Stimulated activated naive CD4-positive, alpha-beta T cell (primary cell): Measurements from ENCODE around the gene ATP6V0E2.

Source experiments
- DNase-seq, 6 experiments: peaks; one replicate each; lab custom pipeline; 2025; lab: John Stamatoyannopoulos, UW

ATP6V0E2 gene

DNA sequence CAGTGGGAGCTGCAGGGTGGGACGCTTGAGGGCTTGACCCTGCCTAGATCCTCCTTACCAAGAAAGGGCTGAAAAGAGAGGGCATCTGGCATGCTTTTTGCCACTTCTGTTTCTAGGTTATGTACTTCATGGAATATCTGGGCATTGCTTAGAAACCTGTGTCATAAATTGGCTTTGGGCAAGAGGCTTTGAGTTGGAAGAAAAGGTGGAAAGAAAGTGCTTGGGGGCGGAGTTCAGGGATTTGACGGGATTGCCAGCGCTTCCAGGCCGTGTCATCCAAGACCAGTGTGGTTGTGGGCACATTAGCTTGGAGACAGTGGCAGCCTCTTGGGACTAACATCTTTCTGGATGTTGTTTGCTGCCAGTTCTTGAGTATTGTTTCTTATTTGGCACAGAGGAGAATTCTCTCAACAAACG, 34.8 kb upstream of the ATP6V0E2 start:
- peak in 1 of 6 experiments; percentile 26 for DNase-seq

DNA sequence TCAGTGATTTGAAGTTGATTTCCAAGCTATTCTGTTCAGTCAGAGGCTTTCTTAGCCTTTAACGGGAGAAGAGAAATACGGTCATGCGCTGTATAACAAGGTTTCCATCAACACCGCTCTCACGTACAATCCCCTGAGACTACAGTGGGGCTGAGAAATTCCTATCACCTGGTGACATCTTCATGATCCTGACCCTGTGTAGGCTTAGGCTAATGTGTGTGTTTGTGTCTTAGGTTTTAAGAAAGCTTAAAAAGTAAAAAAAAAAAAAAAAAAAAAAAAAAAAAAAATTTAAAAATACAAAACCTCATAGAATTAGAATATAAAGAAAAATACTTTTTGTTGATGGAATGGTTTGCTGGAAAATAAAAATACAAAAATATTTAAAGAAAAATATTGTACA, 33.8 kb upstream of the ATP6V0E2 start:
- DNase-seq = no peak

DNA sequence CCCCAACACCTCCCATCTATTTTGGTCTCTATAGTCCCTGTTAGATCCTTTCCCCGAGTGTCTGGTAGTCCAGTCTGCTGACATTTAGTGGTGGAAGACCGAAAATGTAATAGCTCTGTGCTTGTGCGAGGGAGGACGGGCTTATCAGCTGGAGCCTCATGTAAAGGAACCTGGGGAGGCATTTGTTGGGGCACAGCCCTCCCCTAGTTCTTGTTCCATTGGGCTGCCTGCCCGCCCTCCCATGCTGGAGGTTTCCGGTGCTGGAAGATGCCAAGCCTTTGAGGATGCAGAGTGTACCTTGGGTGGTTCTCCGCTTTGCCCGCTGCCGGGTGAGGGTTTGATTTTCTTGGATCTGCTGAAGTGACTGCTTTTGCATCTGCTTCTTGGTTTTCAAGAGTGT, 30.2 kb upstream of the ATP6V0E2 start:
- no peak for DNase-seq

DNA sequence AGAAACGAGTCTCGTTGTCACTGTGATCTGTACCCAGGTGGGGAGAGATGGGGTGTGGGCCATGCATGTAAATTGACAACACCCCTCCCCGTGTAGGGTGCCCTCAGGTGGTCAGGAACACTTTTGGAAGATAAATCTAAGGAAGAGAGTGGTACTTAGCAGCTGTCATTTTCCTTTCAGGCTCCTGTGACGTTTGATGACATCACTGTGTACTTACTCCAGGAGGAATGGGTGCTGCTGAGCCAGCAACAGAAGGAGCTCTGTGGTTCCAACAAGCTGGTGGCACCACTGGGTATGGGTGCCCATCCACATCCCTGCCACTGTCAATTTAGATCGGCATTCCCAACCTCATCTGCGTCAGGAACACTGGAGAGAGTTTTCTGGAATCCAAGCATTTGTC, 29.3 kb upstream of the ATP6V0E2 start:
- DNase-seq = no peak

DNA sequence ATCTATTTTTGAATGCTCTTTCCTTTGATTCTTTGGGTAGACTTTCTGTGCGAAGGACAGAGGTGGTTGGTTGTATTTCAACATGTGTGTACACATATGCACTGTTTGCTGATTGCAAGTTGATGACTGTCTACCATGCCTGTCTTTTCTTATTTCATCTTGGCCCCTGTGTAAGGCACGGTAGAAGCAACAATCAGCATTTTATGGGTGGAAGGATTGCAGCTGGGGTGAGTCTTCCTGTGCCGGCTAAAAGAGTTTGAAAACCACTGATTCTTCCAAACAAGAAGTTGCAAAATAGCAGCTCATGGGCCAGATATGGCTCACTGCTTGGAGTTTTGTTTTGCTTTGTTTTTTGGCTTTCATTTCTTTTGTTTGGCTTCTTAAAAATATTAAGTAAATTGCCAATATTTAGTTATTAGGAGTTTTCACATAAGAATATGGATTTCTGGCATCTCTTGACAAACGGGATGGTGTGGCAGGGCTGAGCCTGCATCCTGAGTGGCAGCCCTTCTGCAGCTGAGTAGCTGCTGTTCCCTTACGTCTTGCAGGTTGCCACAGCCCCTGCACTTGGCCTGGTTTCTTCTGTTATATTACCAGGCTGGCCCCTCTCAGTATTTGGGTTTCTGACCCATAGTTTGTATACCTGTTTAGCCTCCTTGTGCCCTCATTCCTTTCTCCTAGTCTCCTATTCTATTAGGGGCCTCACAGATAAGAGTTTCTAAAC, 28.4 kb upstream of the ATP6V0E2 start:
- DNase-seq = no peak

DNA sequence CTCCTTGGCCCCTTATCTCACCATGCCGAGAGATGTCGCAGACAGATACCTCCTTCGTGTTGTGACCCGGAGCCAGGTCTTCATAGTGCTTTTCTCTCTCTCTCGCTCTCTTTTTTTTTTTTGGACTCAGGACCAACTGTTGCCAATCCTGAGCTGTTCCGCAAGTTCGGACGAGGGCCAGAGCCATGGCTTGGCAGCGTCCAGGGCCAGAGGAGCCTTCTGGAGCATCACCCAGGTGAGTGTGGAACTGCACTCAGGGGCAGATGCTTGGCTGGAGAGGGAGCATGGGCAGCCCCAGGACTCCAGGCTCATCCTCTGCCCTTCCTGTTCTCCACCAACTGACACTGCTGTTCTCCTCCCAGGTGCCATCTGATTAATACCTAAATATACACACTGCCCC, 27.7 kb upstream of the ATP6V0E2 start:
- no peak for DNase-seq

DNA sequence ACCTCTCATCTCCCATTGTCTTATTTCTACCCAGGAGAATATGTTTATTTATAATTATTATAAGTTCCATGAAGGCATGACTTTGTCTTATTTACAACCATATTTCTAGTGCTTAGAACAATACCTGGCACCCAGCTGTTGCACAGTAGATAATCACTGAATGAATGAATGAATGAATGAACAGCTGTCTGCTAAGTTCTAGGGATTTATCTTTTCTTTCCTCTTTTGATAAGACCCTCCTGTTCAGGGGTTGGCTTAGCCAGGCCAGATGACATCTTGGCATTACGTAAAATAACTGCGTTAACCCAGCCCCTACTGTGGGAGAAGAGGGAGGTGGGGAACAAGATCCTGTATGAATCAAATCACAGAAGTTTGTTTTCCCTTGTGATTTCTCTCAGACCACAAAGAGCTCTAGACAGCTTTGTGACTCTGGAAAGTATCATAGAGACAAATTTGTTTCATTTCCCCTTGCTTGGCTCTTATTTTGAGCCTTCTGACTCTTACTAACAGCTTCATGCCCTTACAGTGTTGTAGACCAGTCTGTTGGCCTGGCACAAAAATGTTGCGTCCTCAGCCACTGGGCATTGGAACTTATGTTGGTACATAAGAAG, 27.2 kb upstream of the ATP6V0E2 start:
- no peak for DNase-seq

DNA sequence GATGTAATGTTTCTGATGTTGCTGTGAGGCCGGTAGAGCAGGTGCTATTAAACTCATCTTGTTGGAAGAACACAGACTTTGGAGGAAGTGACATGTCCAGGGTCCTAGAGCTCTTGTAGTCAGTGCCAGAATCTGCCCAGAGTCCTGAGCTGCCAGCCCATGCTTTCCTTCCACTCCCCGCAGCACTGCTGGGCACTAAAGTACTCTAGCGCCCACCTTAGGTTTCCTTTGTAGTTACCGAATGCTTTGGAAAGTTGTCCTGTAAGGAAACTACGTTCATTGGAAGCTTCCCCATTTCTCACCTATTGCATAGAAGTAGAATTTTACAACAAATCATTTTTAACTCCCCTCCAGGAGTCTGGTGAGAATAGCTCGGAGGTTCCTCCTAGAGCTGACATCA, 24.6 kb upstream of the ATP6V0E2 start:
- no peak for DNase-seq

DNA sequence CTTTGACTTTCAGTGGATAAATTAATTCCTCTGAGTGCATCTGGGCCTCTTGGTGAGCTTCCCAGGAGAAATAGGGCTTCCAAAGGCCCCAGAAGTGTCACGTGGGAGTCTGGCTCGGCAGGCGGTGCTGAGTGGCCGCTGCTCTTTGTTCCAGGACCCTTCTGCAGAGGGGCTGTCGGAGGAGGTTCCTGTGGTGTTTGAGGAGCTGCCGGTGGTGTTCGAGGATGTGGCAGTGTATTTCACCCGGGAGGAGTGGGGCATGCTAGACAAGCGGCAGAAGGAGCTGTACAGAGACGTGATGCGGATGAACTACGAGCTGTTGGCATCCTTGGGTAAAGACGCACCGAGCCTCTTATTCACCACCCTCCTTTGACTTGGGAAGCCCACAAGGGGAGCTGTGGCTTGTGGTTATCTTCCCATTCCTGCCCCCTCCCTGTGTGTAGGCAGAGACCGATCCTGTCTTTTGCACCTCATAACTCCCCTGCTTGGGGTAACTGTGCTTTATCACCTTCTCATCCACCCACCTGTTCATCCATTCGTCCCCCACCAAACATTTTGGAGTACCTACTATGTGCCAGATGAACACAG, 23.7 kb upstream of the ATP6V0E2 start:
- no peak for DNase-seq

DNA sequence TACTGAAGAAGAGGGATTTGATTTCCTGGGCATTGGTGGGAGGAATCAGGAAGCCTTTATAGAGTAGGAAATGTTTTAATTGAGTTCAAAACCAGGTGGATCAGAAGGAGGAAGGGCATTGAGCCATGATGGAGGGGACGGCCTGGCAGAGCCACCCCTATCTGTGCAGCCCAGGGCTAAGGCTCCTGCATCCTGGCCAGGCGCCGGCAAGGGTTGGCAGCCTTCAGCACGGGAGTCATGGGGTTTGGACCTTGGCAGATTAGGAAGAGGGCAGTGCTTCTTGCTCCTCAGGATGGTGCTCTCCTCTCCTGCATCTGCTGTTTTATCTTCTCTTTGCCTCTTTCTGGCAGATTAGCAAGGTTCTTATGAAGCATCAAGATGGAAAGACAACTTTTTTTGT, 23.1 kb upstream of the ATP6V0E2 start:
- DNase-seq = no peak

DNA sequence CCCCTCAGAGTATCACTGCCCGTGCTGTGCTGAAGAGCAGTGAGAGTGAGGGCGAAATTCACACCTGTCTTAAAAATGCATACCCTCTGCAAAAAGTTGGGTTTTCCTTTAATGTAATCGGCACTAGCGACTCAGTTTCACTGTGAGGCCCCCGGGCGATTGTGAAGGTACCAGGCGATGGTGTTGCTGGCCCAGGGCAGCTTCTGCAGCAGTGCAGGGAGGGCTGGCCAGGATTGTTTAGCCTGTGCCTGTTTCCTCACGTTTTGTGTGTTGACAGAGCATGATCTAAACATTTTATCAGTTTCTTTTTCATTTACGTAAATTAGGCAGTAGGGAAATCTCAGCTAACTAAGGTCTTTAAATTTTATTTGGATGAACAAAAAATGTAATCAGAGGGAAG, 22.3 kb upstream of the ATP6V0E2 start:
- no peak for DNase-seq

DNA sequence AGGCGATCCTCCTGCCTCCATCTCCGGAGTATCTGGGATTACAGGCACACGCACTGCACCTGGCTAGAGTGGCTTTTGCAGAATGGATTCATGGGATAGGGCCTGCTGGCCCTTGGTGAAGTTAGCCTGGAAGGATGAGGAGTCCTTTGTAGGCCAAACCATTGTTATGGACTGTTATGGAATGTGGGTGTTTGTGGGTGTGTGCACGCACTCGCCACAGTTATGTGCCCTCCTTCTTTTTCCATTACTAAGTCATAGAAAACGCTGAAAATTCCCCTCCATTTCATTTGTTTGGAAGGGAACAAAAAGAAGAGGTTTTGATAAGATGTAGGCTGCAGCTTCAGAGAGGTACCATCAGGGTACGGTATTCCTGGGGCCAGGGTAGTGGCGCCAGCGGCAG, 20.6 kb upstream of the ATP6V0E2 start:
- DNase-seq = no peak

DNA sequence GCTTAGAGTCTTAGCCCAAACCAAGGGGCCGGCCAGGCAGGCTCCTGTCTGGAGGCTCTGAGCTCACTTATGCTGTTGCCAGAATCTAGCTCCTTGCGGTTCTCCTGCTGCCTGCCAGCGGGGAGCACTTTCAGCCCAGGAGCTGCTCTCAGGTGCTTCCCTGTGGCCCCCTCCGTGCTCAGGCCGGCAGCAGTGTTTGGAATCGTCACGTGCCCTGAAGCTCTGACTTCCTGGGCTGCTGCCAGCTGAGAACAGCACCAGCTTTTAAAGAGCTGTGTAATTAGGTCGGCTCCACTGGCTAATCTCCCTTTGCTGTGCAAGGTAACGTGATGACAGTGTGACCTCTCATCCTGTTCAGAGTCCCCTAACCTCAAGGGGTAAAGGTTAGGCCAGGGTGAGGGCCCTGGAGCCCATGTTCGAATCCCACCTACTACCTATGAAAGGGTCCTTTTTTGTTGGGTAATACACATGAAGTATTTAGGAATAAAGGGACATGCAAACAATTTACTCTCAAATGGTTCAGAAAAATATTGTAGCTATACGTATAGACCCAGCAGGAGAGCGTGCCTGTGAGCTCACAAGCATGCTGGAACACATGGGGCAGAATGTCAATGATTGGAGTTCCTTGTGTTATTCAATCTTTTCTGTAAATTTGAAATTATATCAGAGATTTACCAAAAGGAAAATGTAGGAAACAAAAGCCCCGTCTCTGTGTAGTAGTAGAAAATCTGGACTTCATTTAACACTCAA, 19.0 kb upstream of the ATP6V0E2 start:
- DNase-seq = peak; percentile 21 to 37 (median 24)

DNA sequence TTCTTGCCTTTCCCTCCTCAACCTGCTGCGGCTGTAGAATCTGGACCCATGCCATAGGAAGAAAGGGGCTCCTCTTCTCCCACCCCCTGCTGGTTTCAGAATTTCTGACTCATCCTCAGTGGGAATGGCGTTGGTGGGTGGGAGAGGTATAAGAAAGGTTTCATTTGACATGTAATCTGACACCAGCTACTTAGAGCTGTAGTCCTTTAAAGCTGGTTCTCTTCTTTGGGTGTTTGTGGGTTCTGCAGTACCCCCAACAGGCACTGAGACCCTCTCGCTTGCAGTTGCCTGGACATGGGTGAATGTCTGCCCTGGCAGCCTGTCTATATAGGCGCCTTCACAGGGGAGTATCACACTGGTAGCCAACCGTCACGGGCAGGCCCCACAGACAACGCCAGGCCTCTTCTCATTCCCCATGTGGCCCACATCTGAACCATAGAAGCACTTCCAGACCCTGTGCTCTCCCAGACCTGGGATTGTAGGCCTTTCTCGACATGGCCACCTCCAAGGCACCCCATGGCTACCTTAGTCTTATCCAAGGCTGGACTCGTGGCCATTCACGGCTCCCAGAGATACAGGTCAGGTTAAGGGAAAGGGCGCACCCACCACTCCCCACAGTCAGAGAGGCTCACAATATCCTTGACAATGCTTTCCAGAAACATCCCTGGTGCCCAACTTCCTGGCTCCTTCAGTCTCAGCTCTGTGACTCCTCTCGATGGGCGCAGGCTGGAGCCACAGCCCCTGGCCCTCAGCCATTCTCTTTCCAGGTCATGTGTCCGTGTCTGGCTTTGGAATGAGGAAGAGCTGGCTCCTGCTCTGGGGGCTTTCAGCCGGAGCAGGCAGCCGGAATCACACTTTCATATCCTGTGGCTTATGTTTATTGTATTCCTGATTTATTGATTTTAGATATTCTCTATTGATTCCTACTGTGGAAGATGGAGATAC, 18.1 kb upstream of the ATP6V0E2 start:
- DNase-seq = no peak

DNA sequence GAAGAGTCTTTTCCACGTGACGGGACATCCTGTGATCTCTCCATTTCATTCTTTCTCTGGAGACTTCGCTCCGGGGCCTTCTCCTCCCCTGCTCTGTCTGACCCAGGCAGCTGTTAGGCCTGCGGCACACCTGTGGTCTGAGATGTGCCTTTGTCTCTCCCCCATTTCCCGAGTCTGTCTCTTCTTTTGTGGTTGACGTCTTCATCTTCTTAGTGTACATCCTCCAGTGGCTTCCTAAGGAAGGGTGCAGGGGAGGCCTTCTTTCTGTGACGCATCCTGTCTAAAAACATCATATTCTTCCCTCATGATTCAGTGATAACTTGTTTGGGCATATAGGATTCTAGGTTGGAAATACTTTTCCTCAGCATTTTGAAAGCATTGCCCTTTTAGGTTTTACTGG, 17.2 kb upstream of the ATP6V0E2 start:
- DNase-seq = peak in 3 of 6 experiments; percentile 38 to 61 (median 55)

DNA sequence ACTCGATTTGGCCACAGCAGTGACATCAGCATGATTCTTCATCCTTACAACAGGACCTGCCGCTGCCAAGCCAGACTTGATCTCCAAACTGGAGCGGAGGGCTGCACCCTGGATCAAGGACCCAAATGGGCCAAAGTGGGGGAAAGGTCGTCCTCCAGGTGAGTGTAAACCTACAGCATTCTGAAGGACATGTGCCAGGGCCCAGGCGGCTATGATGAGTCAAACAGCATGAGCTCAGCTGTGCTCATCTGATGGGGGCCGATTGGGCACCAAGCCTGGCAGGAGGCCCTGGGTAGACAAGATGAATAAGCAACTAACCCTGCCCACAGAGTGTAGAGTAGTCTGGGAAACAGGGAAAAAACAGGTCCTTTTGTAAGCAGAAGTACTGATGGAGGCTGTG, 14.4 kb upstream of the ATP6V0E2 start:
- DNase-seq = no peak

DNA sequence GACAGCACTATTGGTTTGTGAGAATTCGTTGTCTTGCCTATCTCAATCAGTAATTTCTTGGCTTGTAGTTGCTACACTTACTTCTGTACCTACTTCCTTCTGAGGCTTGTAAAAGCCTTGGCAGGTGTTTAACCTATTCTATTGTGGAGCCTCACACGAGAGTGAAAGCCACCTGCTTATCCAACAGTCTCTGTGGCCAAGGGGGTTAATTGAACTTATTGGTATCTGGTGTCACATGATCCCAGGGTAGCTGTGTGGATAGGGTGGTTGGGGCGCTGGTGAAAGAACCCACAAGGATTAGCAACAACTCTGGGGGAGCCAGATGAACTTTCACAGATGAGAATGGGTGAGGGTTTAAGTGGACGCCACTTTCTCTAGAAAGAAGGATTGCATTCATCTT, 13.9 kb upstream of the ATP6V0E2 start:
- DNase-seq = no peak

DNA sequence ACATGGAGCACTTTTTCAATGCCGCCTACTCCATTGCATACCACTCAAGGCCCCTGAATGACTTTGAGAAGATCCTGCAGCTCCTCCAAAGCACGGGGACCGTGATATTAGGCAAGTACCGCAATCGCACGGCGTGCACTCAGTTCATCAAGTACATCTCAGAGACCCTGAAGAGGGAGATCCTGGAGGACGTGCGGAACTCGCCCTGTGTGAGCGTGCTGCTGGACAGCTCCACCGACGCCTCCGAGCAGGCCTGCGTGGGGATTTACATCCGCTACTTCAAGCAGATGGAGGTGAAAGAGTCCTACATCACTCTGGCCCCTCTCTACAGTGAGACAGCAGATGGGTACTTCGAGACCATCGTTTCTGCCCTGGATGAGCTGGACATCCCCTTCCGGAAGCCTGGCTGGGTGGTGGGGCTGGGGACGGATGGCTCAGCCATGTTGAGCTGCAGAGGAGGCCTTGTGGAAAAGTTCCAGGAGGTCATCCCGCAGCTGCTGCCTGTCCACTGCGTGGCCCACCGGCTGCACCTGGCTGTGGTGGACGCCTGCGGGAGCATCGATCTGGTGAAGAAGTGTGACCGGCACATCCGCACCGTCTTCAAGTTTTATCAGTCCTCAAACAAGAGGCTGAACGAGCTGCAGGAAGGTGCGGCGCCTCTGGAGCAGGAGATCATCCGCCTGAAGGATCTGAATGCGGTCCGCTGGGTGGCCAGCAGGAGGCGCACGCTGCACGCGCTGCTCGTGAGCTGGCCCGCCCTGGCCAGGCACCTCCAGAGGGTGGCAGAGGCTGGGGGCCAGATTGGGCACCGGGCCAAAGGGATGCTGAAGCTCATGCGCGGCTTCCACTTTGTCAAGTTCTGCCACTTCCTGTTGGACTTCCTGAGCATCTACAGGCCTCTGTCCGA, 12.7 kb upstream of the ATP6V0E2 start:
- no peak for DNase-seq

DNA sequence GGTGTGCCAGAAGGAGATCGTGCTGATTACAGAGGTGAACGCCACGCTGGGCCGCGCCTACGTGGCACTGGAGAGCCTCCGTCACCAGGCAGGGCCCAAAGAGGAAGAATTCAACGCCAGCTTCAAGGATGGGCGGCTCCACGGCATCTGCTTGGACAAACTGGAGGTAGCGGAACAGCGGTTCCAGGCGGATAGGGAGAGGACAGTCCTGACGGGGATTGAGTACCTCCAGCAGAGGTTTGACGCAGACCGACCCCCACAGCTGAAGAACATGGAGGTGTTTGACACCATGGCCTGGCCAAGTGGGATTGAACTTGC, 12.1 kb upstream of the ATP6V0E2 start:
- no peak for DNase-seq

DNA sequence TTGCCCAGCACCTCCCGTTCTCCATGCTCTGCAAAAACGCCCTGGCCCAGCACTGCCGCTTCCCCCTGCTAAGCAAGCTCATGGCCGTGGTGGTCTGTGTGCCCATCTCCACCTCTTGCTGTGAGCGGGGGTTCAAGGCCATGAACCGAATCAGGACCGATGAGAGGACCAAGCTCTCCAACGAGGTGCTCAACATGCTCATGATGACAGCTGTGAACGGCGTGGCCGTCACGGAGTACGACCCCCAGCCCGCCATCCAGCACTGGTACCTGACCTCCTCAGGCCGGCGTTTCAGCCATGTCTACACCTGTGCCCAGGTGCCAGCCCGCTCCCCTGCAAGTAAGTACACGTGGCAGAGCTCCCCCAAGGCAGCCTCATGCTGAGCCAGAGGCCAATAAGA, 11.6 kb upstream of the ATP6V0E2 start:
- no peak for DNase-seq

DNA sequence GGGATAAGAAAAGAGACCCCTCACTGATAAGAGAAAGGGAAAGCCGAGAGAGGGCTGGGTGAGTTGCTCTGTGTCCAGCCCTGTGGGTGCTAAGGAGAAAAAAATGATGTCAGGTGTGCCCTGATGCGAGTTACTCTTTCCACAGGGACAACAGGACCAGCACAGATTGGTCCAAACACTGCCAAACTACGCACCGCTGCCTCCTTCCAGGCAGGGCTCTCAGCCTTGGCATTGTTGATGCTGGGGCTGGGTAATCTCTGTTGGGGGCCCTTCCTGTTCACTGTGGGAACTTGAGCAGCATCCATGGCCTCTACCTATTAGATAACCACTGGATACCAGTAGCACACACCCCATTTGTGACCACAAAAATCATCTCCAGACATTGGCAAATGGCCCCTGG, 10.3 kb upstream of the ATP6V0E2 start:
- no peak for DNase-seq
